ENCODE results near the gene TMEM41B.

GRCh38 chr11:9304178-9304577 is 10.2 kb downstream of the TMEM41B start:
- TF ChIP-seq CTCF (IDR thresholded peaks at IDR 0.05; ENCODE audit: low read length), result no peak
- no peak for TF ChIP-seq EZH2 (IDR thresholded peaks at IDR 0.05; ENCODE audit: borderline replicate concordance, low read length)

Data from OCI-LY1 (cell line).